ENCODE measurements around the gene WNK1.

- no peak for TF ChIP-seq POLR2A (IDR thresholded peaks at IDR 0.05; ENCODE audit: low read depth, low read length)
- no peak for TF ChIP-seq CTCF (IDR thresholded peaks at IDR 0.05; ENCODE audit: extremely low read depth in 1 of 2, insufficient read depth in 1 of 2, low read depth in 1 of 2, low read length in 2 of 2)
- no peak for TF ChIP-seq EZH2 (IDR thresholded peaks at IDR 0.05; ENCODE audit: borderline replicate concordance, low read depth, low read length, severe bottlenecking)
- TF ChIP-seq MAX (IDR thresholded peaks at IDR 0.05; ENCODE audit: insufficient read depth, insufficient read length) = no peak
- no peak for TF ChIP-seq JUN (IDR thresholded peaks at IDR 0.05; ENCODE audit: borderline replicate concordance, insufficient read depth, insufficient read length, low read depth)
- TF ChIP-seq MYC (IDR thresholded peaks at IDR 0.05; ENCODE audit: low read depth, low read length) = no peak
These were observed 23.6 kb upstream of the WNK1 start for GRCh38 chr12:728781-729180.

All from endothelial cell of umbilical vein (primary cell).